K562 (cell line): ENCODE data around the gene SLC23A2. TPM values are rescaled to one million over a fixed set of nuclear protein-coding genes. Genes with fewer than 3 reads are reported as not detected.

Experiments used
- ATAC-seq: fragments of 200-7000 bp; cut with Tn5 transposase; 3 replicates; pipeline ENCODE4 v1.9.1; 2020; ENCODE audit warnings: moderate library complexity
- BruUV-seq: library from RNA; stranded (reverse); fragments of 400-500 nt; replicated peaks from 2 replicates; lab custom pipeline; 2021; lab: Mats Ljungman, UMichigan
- CTCF ChIA-PET: fragments of 300-600 bp; formaldehyde crosslinking; extraction: SDS; loops from one replicate; lab custom pipeline; 2021; ENCODE audit warnings: low intra/inter-chr PET ratio; lab: Yijun Ruan, JAX
- POLR2A ChIA-PET: fragments of 300-600, 350-650 bp; sonication (Branson Sonifier 250); formaldehyde crosslinking; extraction: SDS; loops from one replicate; lab custom pipeline; 2021; ENCODE audit warnings: antibody characterized with exemption, inconsistent platforms; lab: Yijun Ruan, JAX
- DNase-seq, 4 experiments: peaks; one replicate each; pipeline versions ENCODE4 v3.0.0 to v3.0.0-alpha.2; 2011 to 2018; ENCODE audit warnings: low spot score in 3 of 4, mixed read lengths in 3 of 4; ENCODE audit errors: extremely low read depth in 1 of 4
- FAIRE-seq: peaks from 2 replicates; lab custom pipeline; 2011; peaks lifted over from hg19 to GRCh38; lab: Jason Lieb, UNC
- H2AFZ ChIP-seq: 2 replicates; pipeline ENCODE4 v1.6.0; 2011; ENCODE audit warnings: low read depth, low read length, control low read depth, inconsistent platforms
- H3K27ac ChIP-seq: fragments of 200-600 bp; 3 replicates; pipeline ENCODE4 v1.8.0; 2011; ENCODE audit warnings: low read depth, mild to moderate bottlenecking, control low read depth, inconsistent platforms, low read length, moderate library complexity, mixed read lengths; ENCODE audit errors: extremely low read depth
- H3K27me3 ChIP-seq, 2 experiments: fragments of 300-600 bp in 1 of 2; 2 replicates in 1 of 2; 3 replicates in 1 of 2; pipeline versions ENCODE4 v1.6.0 to v1.8.0; 2011; ENCODE audit warnings: inconsistent platforms in 2 of 2, low read length in 2 of 2, mild to moderate bottlenecking in 1 of 2, mixed read lengths in 1 of 2, moderate library complexity in 1 of 2; ENCODE audit not compliant: control insufficient read depth in 2 of 2, insufficient read depth in 2 of 2
- H3K36me3 ChIP-seq: fragments of 300-600 bp; 3 replicates; pipeline ENCODE4 v1.8.0; 2011; ENCODE audit warnings: mild to moderate bottlenecking, low read length, inconsistent platforms; ENCODE audit not compliant: control insufficient read depth, insufficient read depth
- H3K4me1 ChIP-seq, 2 experiments: fragments of 200-600 bp in 1 of 2; replicated peaks in 1 of 2; 2 replicates in 1 of 2; 3 replicates in 1 of 2; pipeline versions ENCODE4 v1.5.1 to v1.8.0; 2011; ENCODE audit warnings: inconsistent platforms in 2 of 2, low read length in 2 of 2, mild to moderate bottlenecking in 1 of 2, mixed read lengths in 1 of 2, moderate library complexity in 1 of 2; ENCODE audit not compliant: control insufficient read depth in 2 of 2, insufficient read depth in 2 of 2
- H3K4me2 ChIP-seq: 2 replicates; pipeline ENCODE4 v1.6.1; 2011; ENCODE audit warnings: low read length, control low read depth, inconsistent platforms, mixed read lengths; ENCODE audit not compliant: insufficient read depth
- H3K4me3 ChIP-seq: fragments of 200-600 bp; sonication (generic), shearing (Covaris generic); 2 replicates; pipeline ENCODE4 v1.5.1; 2016; ENCODE audit warnings: control low read depth, inconsistent platforms
- H3K79me2 ChIP-seq: fragments of 200-600 bp; 3 replicates; pipeline ENCODE4 v1.8.0; 2011; ENCODE audit warnings: low read length, inconsistent platforms; ENCODE audit not compliant: control insufficient read depth, insufficient read depth
- H3K9ac ChIP-seq, 2 experiments: 2 replicates each; pipeline versions ENCODE4 v1.6.0 to v1.6.1; 2011; ENCODE audit warnings: low read depth in 2 of 2, low read length in 2 of 2, control low read depth in 1 of 2, inconsistent platforms in 1 of 2, mild to moderate bottlenecking in 1 of 2, mixed read lengths in 1 of 2; ENCODE audit not compliant: insufficient read depth in 1 of 2
- H3K9me1 ChIP-seq: one replicate; pipeline ENCODE4 v1.6.0; 2011; ENCODE audit warnings: inconsistent platforms, mild to moderate bottlenecking, low read length, moderate library complexity; ENCODE audit not compliant: control insufficient read depth, insufficient read depth
- H3K9me3 ChIP-seq: replicated peaks from 2 replicates; pipeline ENCODE4 v1.5.1; 2011; ENCODE audit warnings: low read depth, low read length, inconsistent platforms; ENCODE audit not compliant: control insufficient read depth, insufficient read depth
- H4K20me1 ChIP-seq: replicated peaks from 2 replicates; pipeline ENCODE4 v1.6.1; 2011; ENCODE audit warnings: low read length, inconsistent platforms, mixed read lengths; ENCODE audit not compliant: control insufficient read depth, insufficient read depth
- ATF2 ChIP-seq: sonication (generic); formaldehyde crosslinking; IDR thresholded peaks from 2 replicates; pipeline ENCODE4 v1.8.1; 2022; ENCODE audit warnings: missing genetic modification reagents
- GABPB1 ChIP-seq: sonication (generic); formaldehyde crosslinking; IDR thresholded peaks from 2 replicates; pipeline ENCODE4 v1.8.0; 2022; ENCODE audit warnings: mild to moderate bottlenecking, missing genetic modification reagents
- PRPF4 ChIP-seq: fragments of 200-400 bp; formaldehyde crosslinking; IDR thresholded peaks from one replicate; pipeline ENCODE4 v1.6.1; 2017; ENCODE audit warnings: low read length, low read depth, mild to moderate bottlenecking; ENCODE audit not compliant: insufficient read depth, poor library complexity, severe bottlenecking
- U2AF2 ChIP-seq: fragments of 200-400 bp; formaldehyde crosslinking; optimal IDR thresholded peaks from 2 replicates; pipeline ENCODE3; 2017; ENCODE audit warnings: low read depth, mild to moderate bottlenecking, low read length
- ZBTB40 ChIP-seq, 2 experiments: fragments of 450-650 bp in 1 of 2; sonication (generic) in 1 of 2; formaldehyde crosslinking in 1 of 2; IDR thresholded peaks; 2 replicates each; pipeline versions ENCODE4 v1.7.1 to v1.9.0; 2016 to 2022; ENCODE audit warnings: inconsistent platforms in 1 of 2, mild to moderate bottlenecking in 1 of 2, missing genetic modification reagents in 1 of 2
- ZKSCAN3 ChIP-seq: fragments of 250-450 bp; sonication (Bioruptor Pico); IDR thresholded peaks from 2 replicates; pipeline ENCODE4 v1.4.0; 2020
- WGBS: fragments of 100-300 bp; shearing (Covaris generic); methylation state at CpG from one replicate; pipeline ENCODE4 v1.1.6; 2016; ENCODE audit warnings: low coverage, mixed read lengths; ENCODE audit not compliant: insufficient coverage; ENCODE audit errors: missing lambda C conversion rate; 5-methylcytosine and 5-hydroxymethylcytosine counted together
- in situ Hi-C: fragments of 300-500 bp; cut with MboI; formaldehyde crosslinking; loops from 4 replicates; pipeline ENCODE4 v1.15.0; 2018; ENCODE audit warnings: inconsistent platforms, mixed read lengths
- intact Hi-C: fragments of 100-400 bp; cut with micrococcal nuclease; formaldehyde crosslinking; loops from 2 replicates; pipeline ENCODE4 v1.14.2; 2022
- polyA plus RNA-seq, 8 experiments: library from polyadenylated mRNA; depleted of rRNA in 4 of 8; stranded (reverse) in 5 of 8; unstranded in 3 of 8; fragments of >200 nt; fragmentation: Nextera tagmentation in 2 of 8; fragmentation: Illumina TruSeq in 1 of 8; extraction: Ambion mirVana in 2 of 8; extraction: Trizol in 1 of 8; gene quantifications; 2 replicates each; pipeline versions ENCODE4 v1.2.1 to v1.2.3, GENCODE V29; 2011 to 2014; ENCODE audit warnings: inconsistent platforms in 1 of 8, missing spikeins in 1 of 8
- total RNA-seq, 7 experiments: library from RNA; depleted of rRNA in 6 of 7; stranded (reverse); fragments of >200 nt in 6 of 7; fragmentation: Illumina TruSeq in 2 of 7; extraction: Trizol in 2 of 7; gene quantifications; 2 replicates each; pipeline versions ENCODE4 v1.2.1 to v1.2.3, GENCODE V29; 2011 to 2021; ENCODE audit warnings: low replicate concordance in 1 of 7
- TF ChIP-seq, protein P1 (sequence below), 2 experiments: IDR thresholded peaks in 1 of 2; conservative IDR thresholded peaks in 1 of 2; 2 replicates each; pipeline ENCODE4 v1.6.1; 2016; ENCODE audit warnings: low read depth in 2 of 2, mild to moderate bottlenecking in 1 of 2, missing compliant biosample characterization in 1 of 2, missing genetic modification characterization in 1 of 2, moderate library complexity in 1 of 2

The SLC23A2 gene
- total and polyA plus RNA-seq, 9 of the 15 experiments (the other 6 are each of a cell fraction or from before 2014, with no cell fraction given): 0.39 to 6.7 (median 3.2) TPM

- peaks cover 8 to 38% of the 10 kb centered on the region in 2 experiments; a peak in 3 of 5 replicates for H3K27me3 ChIP-seq
- CTCF ChIA-PET: no interaction called here
- in situ Hi-C loops (no loop called here), intact Hi-C loops (no loop called here)
- no peak for ATAC-seq
- H3K36me3 ChIP-seq: no peaks in the 10 kb centered on the region
- no peaks in the 10 kb centered on the region for H3K9me1 ChIP-seq
- no peak for DNase-seq
- H3K79me2 ChIP-seq: no peaks in the 10 kb centered on the region
- no peak overlapping the region for H3K4me2 ChIP-seq
- whole genome bisulfite sequencing: 0% methylated on average over 4 of the region's 7 CpGs
- H3K4me3 ChIP-seq: no peak overlapping the region
- H3K9ac ChIP-seq: no peak overlapping the region
- no TSS peak for BruUV-seq
- no peaks in the 10 kb centered on the region for H3K9me3 ChIP-seq
- H4K20me1 ChIP-seq: no peaks in the 10 kb centered on the region
- H3K27ac ChIP-seq: no peak overlapping the region
- POLR2A ChIA-PET: no interaction called here
- FAIRE-seq: no peak
- H3K4me1 ChIP-seq: no peaks in the 10 kb centered on the region; a peak in 1 of 5 replicates
- H2AFZ ChIP-seq: no peak overlapping the region
- TF ChIP-seq, protein P1, sequence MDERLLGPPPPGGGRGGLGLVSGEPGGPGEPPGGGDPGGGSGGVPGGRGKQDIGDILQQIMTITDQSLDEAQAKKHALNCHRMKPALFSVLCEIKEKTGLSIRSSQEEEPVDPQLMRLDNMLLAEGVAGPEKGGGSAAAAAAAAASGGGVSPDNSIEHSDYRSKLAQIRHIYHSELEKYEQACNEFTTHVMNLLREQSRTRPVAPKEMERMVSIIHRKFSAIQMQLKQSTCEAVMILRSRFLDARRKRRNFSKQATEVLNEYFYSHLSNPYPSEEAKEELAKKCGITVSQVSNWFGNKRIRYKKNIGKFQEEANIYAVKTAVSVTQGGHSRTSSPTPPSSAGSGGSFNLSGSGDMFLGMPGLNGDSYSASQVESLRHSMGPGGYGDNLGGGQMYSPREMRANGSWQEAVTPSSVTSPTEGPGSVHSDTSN (CRISPR knock-in tag; IDR thresholded peaks at IDR 0.05; ENCODE audit: low read depth): no peak
- TF ChIP-seq, protein P1 (tag; conservative IDR thresholded peaks at IDR 0.05; ENCODE audit: low read depth): no peak
- TF ChIP-seq ZBTB40 (IDR thresholded peaks at IDR 0.05) (no peak), ZBTB40 (CRISPR knock-in tag; IDR thresholded peaks at IDR 0.05) (no peak), ATF2 (CRISPR knock-in tag) (no peak), U2AF2 (no peak), PRPF4 (no peak), GABPB1 (CRISPR knock-in tag) (no peak), ZKSCAN3 (CRISPR knock-in tag) (no peak)
Measured at GRCh38 chr20:4812641-4813075, 188.7 kb downstream of the SLC23A2 start.
